GM12864 (cell line): Measurements from ENCODE around the gene ALAD.
A peak's percentile ranks its signal among the peaks of the same experiment; 100 is the strongest.
"Not testable (repeated sequence)": the region's sequence is repeated elsewhere in the genome, so short reads cannot be mapped to it uniquely, and the experiment has no call there.

Source experiments
- DNase-seq: peaks from one replicate; pipeline ENCODE4 v3.0.0-alpha.2; 2011; ENCODE audit warnings: low read depth
- H3K4me3 ChIP-seq: 2 replicates; pipeline ENCODE4 v1.5.1; 2011; ENCODE audit warnings: mild to moderate bottlenecking, low read depth, low read length, control low read depth
- TF ChIP-seq, protein P1 (sequence below): IDR thresholded peaks from 2 replicates; pipeline ENCODE4 v1.5.1; 2011; ENCODE audit warnings: low read depth, mild to moderate bottlenecking, moderate library complexity, low read length, control low read depth, inconsistent platforms; ENCODE audit errors: missing control alignments

Gene ALAD

DNA sequence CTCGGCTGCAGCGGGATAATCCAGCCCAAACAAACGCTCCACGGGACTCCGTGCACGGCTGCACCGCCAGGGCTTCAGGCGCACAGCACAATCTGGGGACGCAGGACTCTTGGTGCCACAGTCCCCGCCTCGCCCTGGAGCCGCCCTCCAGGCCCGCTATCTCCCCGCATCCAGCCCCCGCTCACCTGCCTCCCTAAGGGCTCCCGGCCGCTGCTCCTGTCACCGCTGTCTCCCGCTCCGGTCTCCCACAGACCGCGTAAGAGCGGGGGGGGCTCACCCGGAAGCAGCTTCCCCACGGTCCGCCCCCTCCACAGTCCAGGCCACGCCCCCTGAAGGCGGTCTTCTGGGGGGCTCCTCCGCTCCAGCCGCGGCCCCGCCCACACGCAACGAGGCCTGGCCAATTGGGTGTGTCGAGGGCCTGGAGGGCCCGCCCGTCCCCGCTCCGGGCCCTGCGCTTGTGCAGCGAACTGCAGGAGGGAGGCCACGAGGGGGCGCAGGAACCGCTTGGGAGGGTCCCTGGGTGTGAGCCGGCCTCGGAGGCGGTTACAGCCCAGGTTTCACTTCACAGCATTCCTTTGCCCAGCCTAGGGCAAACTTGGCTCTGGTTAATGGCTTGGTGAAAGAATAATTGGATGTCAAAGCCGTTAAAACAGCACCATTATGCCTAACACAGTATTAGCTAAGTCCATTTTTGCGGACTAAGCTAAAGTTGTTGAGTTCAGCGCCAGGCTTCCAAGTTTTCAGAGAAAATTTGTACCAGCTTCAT lies at the start of gene ALAD:
ALAD (minus strand) TSS at position 258 of the 766 bp plus-strand sequence. CDS start 7,725 bp downstream, outside the sequence.
- TF ChIP-seq, protein P1, sequence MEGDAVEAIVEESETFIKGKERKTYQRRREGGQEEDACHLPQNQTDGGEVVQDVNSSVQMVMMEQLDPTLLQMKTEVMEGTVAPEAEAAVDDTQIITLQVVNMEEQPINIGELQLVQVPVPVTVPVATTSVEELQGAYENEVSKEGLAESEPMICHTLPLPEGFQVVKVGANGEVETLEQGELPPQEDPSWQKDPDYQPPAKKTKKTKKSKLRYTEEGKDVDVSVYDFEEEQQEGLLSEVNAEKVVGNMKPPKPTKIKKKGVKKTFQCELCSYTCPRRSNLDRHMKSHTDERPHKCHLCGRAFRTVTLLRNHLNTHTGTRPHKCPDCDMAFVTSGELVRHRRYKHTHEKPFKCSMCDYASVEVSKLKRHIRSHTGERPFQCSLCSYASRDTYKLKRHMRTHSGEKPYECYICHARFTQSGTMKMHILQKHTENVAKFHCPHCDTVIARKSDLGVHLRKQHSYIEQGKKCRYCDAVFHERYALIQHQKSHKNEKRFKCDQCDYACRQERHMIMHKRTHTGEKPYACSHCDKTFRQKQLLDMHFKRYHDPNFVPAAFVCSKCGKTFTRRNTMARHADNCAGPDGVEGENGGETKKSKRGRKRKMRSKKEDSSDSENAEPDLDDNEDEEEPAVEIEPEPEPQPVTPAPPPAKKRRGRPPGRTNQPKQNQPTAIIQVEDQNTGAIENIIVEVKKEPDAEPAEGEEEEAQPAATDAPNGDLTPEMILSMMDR, result peak; percentile 91
- peak; percentile 92 for DNase-seq
- peak within 1 kb of the TSS; percentile 83 for H3K4me3 ChIP-seq

DNA sequence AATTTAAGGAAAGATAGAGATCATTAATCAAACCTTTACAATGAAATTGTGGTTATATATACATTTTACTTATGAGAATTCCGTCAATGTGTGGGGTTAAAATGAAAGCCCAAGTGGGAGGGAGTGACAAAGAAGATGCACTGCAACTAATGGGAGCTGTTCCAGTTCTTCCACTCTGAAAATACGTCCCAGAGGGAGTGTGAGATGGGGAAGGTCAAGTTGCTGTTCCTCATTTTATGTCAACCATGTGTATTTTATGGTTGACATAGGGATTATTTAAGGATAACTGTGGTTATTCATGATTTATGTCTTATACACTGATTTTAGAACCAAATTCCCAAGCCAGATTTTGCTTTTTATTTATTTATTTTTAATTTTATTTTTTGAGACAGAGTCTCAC lies 48.3 kb upstream of the ALAD start:
- H3K4me3 ChIP-seq, result no peak overlapping the region
- TF ChIP-seq, protein P1, result no peak

DNA sequence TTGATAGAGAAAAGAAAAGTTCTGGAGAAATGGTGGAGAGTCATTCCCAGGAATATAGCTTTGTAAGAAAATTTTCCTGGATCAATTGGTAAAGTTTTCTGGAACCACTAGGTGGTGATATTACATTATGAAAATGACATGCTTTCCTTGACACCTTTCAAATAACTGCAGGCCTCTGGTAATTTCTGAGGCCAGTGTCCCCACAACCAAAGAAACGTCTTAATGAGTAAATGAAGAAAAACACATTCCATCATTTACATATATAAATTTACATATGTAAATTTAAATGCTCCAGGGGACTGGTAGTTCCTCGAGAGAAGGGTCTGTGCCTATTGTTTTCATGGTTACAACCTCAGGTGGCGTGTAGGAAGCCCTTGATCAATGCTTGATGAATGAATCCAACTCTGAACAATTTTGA lies 45.2 kb upstream of the ALAD start:
- TF ChIP-seq, protein P1, result peak; percentile 39
- DNase-seq, result peak; percentile 12

More for the DNA sequence above, 48.3 kb upstream of the ALAD start:
- DNase-seq, result no peak

DNA sequence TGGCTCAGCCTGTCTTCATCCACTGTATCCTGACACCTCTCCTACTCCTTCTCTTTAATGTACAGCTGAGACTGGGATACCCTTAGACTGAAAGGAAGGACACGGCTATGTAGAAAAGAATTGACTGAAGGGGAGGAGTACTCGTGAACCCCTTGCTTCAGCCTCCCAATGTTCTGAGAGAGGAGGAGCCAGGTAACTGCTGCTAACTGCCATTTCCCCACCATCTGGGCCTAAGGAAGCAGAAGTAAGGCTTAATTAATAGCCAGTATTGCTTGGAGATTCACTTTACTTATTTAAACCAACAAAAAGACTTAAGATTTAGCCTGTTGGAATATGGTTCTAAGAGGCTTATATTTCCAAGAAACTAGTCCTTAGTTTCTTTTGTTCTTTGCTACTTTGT lies 43.7 kb upstream of the ALAD start:
- no peak overlapping the region for H3K4me3 ChIP-seq
- no peak for DNase-seq
- TF ChIP-seq, protein P1, result no peak

More for the DNA sequence above, 45.2 kb upstream of the ALAD start:
- no peak overlapping the region for H3K4me3 ChIP-seq

DNA sequence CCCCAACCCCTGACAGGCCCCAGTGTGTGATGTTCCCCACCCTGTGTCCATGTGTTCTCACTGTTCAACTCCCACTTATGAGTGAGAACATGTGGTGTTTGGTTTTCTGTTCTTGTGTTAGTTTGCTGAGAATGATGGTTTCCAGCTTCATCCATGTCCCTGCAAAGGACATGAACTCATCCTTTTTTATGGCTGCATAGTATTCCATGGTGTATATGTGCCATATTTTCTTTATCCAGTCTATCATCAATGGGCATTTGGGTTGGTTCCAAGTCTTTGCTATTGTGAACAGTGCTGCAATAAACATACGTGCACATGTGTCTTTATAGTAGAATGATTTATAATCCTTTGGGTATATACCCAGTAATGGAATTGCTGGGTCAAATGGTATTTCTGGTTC lies 36.6 kb upstream of the ALAD start:
- not testable (repeated sequence) for DNase-seq, H3K4me3 ChIP-seq

DNA sequence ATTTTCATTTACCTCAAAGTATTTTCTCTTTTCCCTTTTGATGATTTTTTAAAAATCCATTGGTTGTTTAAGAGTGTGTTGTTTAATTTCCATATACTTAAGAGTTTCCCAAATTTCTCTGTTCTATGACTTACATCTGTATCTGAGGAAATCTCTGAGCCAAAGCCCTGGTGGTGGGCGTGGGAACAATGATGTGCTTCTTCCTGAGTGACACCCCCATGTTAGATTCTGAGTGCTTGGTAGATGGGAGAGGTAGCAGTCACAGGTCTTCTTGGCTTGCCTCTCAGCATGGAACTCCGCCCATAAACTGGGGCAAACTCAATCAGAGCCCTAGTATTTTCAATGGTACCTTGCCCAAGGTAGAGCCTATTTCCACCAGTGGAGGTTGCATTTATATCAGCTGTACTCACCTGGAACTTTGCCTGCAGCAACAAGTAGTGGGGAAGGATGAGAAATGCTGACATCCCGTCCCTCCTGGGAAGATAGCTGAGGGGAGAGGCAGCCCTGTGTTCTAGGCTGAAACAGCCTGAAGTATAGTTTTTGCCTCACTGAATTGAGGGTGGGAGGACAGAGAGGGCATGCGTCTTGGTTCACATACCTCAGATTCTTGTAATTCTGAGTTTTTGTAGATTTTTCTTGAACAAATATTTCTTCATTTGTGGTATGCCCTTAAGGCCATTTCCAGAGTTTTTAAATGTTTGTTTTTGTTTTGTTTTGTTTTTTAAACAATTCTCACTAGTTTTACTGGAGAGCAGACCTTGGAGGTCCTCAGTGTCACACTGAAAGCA lies 35.8 kb upstream of the ALAD start:
- no peak overlapping the region for H3K4me3 ChIP-seq
- TF ChIP-seq, protein P1, result no peak
- no peak for DNase-seq

DNA sequence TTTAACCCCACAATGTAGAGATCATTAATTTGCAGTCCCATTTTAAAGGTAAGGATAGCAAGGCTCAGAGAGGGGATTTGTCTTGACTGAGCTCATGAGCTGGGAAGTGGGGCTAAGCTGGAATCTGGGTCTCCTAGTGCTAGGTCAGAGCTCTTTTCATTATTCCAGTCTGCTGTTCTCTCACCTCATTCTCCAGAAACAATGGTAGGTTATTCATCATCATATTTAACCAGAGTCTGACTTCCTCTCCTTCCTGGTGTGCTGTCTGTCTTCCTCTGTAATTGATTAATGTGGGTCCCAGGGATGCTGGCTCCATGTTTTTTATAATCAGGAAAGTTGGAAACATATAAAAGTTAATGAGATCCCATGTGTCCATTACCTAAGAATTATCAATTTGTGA lies 30.1 kb upstream of the ALAD start:
- no peak for DNase-seq
- TF ChIP-seq, protein P1, result no peak
- no peak overlapping the region for H3K4me3 ChIP-seq
